NB4 (cell line): ENCODE data around the gene PRF1.

ENCODE experiments used
- DNase-seq: peaks from one replicate; pipeline ENCODE4 v3.0.0; 2010; ENCODE audit warnings: low read depth
- H3K4me3 ChIP-seq: one replicate; pipeline ENCODE4 v1.5.1; 2011; ENCODE audit warnings: mild to moderate bottlenecking, low read depth, low read length, moderate library complexity
- CTCF ChIP-seq: IDR thresholded peaks from one replicate; pipeline ENCODE4 v1.5.1; 2012; ENCODE audit warnings: low read depth, low read length
- MAX ChIP-seq: IDR thresholded peaks from 2 replicates; pipeline ENCODE4 v1.6.1; 2011; ENCODE audit warnings: low read depth, low read length
- MYC ChIP-seq: IDR thresholded peaks from 2 replicates; pipeline ENCODE4 v1.6.1; 2011; ENCODE audit warnings: low read depth, low read length
- POLR2A ChIP-seq: IDR thresholded peaks from 2 replicates; pipeline ENCODE4 v1.6.1; 2011; ENCODE audit warnings: mild to moderate bottlenecking; ENCODE audit not compliant: insufficient read length; ENCODE audit errors: extremely low read depth

Gene PRF1

GRCh38 chr10:70602665-70603448 is at the start of gene PRF1:
Gene PRF1 (minus strand): TSS chr10:70602741. CDS start chr10:70600902, 1,839 bp downstream.
- TF ChIP-seq CTCF (no peak), MYC (peak; percentile 64), MAX (peak; percentile 61), POLR2A (peak; percentile 35)
- peak; percentile 91 for DNase-seq
- H3K4me3 ChIP-seq: peak within 1 kb of the TSS; percentile 22

GRCh38 chr10:70651661-70652060 is 49.1 kb upstream of the PRF1 start:
- DNase-seq: peak; percentile 63
- TF ChIP-seq MYC: 0 out of 2 replicates have a peak, but pooled peaks have one; percentile 16
- no peak for TF ChIP-seq MAX

GRCh38 chr10:70650718-70651117 is 48.2 kb upstream of the PRF1 start:
- no peak overlapping the region for H3K4me3 ChIP-seq
- DNase-seq: no peak
- TF ChIP-seq CTCF: no peak

More at GRCh38 chr10:70651661-70652060, 49.1 kb upstream of the PRF1 start:
- H3K4me3 ChIP-seq: no peak overlapping the region

- DNase-seq: no peak
- TF ChIP-seq MAX: no peak
- TF ChIP-seq POLR2A: no peak
- H3K4me3 ChIP-seq: no peak overlapping the region
These were observed 47.6 kb upstream of the PRF1 start for GRCh38 chr10:70650104-70650503.

GRCh38 chr10:70649526-70649925 is 47.0 kb upstream of the PRF1 start:
- DNase-seq: peak; percentile 22
- TF ChIP-seq MAX (no peak), CTCF (no peak), MYC (no peak), POLR2A (no peak)
- no peak overlapping the region for H3K4me3 ChIP-seq

- no peak overlapping the region for H3K4me3 ChIP-seq
- peak; percentile 61 for DNase-seq
- TF ChIP-seq MAX: no peak
- TF ChIP-seq MYC: no peak
- TF ChIP-seq POLR2A: no peak
- TF ChIP-seq CTCF: no peak
These were observed 45.9 kb upstream of the PRF1 start for GRCh38 chr10:70648427-70648826.
